GM13977 (cell line): ENCODE data around the gene JAKMIP1.

Experiments
- DNase-seq: peaks from one replicate; pipeline ENCODE4 v3.0.0; 2012; ENCODE audit warnings: low spot score
- CTCF ChIP-seq: IDR thresholded peaks from 2 replicates; pipeline ENCODE4 v1.5.1; 2012; ENCODE audit warnings: mild to moderate bottlenecking, control low read depth; ENCODE audit not compliant: insufficient read depth; ENCODE audit errors: extremely low read depth, missing control alignments
- in situ Hi-C: fragments of 300-500 bp; cut with MboI; formaldehyde crosslinking; loops from one replicate; pipeline ENCODE4 v1.12.0; 2022; ENCODE audit warnings: low sequenced_read_pairs, low pct_unique_long_range_greater_than_20kb, mixed read lengths, inconsistent platforms; ENCODE audit not compliant: unreplicated experiment

The JAKMIP1 gene

DNA sequence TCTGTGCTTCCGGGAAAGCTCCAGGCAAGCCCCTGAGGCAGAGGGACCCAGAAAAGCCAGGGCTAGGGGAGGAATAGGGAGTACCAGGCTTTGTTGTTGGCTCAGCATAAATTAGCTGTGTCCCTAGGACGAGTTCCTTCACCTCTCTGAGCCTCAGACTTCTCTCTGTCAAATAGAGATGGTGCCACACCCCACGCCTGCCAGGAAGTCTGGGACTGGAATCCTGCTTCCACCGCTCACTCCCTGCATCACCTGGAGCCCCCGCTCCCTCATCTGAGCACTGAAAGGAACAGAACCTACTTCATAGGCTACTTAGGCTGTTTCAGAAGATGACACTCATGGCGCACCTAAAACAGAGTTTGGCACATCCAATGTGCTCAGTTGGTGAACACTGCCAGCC is 8.1 kb upstream of the JAKMIP1 start:
- no peak for TF ChIP-seq CTCF
- in situ Hi-C loops: no loop called here
- DNase-seq: no peak

GRCh38 chr4:6207602-6208001 is 7.3 kb upstream of the JAKMIP1 start:
- TF ChIP-seq CTCF: no peak
- no peak for DNase-seq
- in situ Hi-C loops: no loop called here

- DNase-seq: no peak
- in situ Hi-C loops: no loop called here
- TF ChIP-seq CTCF: no peak
Observed at GRCh38 chr4:6206771-6207290, 6.5 kb upstream of the JAKMIP1 start.

DNA sequence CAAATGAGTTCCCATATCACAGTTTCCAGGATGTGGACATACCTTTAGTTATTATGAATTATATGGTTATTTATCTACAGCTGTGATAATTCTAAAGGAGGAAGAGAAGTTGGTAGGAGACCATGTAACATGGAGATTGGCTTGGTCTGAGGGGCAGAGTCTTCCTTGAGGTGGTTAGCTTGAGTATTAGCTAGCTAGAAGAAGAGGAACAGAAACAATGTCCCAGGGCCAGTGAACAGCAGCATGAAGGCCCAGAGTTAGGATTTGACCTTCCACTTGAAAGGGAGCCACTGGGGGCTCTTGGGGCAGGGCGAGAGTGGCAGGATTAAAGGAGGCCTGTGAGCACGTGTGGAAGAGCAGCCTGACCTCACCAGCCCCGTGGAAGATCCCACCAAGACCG is 5.6 kb upstream of the JAKMIP1 start:
- DNase-seq: no peak
- TF ChIP-seq CTCF: no peak
- in situ Hi-C loops: no loop called here

DNA sequence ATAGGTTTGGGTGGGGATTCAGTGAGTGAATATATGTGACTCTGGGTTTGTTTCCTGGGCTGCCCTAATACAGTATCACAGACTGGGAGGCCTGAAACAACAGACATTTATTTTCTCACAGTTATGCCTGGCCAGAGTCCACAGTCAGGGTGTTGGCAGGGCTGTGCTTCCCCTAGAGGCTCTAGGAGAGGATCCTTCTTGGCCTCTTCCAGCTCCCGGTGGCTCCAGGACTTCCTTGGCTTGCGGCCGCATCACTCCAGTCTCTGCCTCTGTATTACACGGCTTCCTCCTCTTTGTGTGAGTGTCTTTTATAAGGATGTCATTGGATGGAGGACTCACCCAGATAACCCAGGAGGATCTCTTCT is 5.2 kb upstream of the JAKMIP1 start:
- no peak for DNase-seq
- no peak for TF ChIP-seq CTCF
- in situ Hi-C loops: no loop called here

DNA sequence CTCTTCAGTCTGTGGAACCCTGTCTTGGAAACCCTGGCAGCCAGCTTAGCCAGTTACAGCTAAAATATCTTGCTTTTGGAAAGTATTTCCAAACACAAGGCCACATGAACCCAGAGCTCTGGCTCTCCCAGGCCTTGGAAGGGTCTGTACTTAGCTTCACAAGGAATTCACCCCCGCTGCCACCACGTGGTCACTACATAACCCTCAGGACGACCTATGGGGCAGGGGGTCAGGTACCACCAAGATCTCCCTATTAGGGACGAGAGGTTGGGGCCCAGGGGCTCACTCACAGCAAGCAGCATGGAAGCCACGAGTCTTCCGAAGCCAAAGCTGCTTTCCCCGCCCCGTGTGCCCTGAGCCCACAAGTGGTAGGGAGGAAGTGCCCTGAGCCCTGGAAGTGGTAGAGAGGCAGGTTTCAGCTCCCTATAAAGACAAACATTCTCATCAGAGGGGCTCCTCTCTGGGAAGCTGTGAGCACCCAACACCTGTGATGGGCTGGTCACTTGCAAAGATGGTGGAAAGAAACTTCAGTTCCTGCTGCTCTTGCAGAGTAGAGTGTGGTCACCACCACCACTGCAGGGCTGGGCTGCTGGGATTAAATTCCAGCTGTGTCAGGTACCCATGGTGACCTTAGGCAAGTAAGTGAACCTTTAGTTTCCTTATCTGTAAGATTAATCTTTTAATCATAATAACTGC is 4.7 kb upstream of the JAKMIP1 start:
- no peak for DNase-seq
- TF ChIP-seq CTCF: no peak
- in situ Hi-C loops: no loop called here
